HepG2 (cell line): ENCODE data around the gene MT1F. TPM values are rescaled to one million over a fixed set of nuclear protein-coding genes. Genes with fewer than 3 reads are reported as not detected.
A peak's percentile ranks its signal among the peaks of the same experiment; 100 is the strongest.

Experiments used
- NR2C2 ChIP-seq: sonication (generic); formaldehyde crosslinking; IDR thresholded peaks from 2 replicates; pipeline ENCODE4 v1.4.0; 2020; ENCODE audit warnings: missing genetic modification reagents, mild to moderate bottlenecking, moderate library complexity, borderline replicate concordance
- RAD51 ChIP-seq: fragments of 450-650 bp; IDR thresholded peaks from 2 replicates; pipeline ENCODE4 v1.6.1; 2016; ENCODE audit warnings: borderline replicate concordance
- RBFOX2 ChIP-seq: fragments of 200-400 bp; formaldehyde crosslinking; IDR thresholded peaks from 2 replicates; pipeline ENCODE4 v1.6.1; 2017; ENCODE audit warnings: low read depth, mild to moderate bottlenecking, low read length
- THAP8 ChIP-seq: sonication (generic); formaldehyde crosslinking; IDR thresholded peaks from 2 replicates; pipeline ENCODE4 v1.5.1; 2020; ENCODE audit warnings: missing genetic modification reagents, mild to moderate bottlenecking, borderline replicate concordance
- WIZ ChIP-seq: sonication (generic); formaldehyde crosslinking; IDR thresholded peaks from 2 replicates; pipeline ENCODE4 v1.5.1; 2020; ENCODE audit warnings: mild to moderate bottlenecking, missing genetic modification reagents
- ZNF20 ChIP-seq: sonication (generic); formaldehyde crosslinking; IDR thresholded peaks from 2 replicates; pipeline ENCODE4 v1.4.0; 2020; ENCODE audit warnings: mild to moderate bottlenecking, moderate library complexity, missing genetic modification reagents
- ZNF230 ChIP-seq: sonication (generic); formaldehyde crosslinking; IDR thresholded peaks from 2 replicates; pipeline ENCODE4 v1.4.0; 2020; ENCODE audit warnings: mild to moderate bottlenecking, missing genetic modification reagents
- ZNF256 ChIP-seq: sonication (generic); formaldehyde crosslinking; conservative IDR thresholded peaks from 2 replicates; pipeline ENCODE4 v1.4.0; 2020; ENCODE audit warnings: missing genetic modification reagents
- ZSCAN22 ChIP-seq: sonication (generic); formaldehyde crosslinking; IDR thresholded peaks from 2 replicates; pipeline ENCODE4 v1.4.0; 2020; ENCODE audit warnings: mild to moderate bottlenecking, missing genetic modification reagents
- polyA plus RNA-seq, 8 experiments: library from polyadenylated mRNA; depleted of rRNA in 3 of 8; stranded (reverse) in 7 of 8; unstranded in 1 of 8; fragments of >200 nt; fragmentation: Illumina TruSeq in 4 of 8; extraction: Trizol in 4 of 8; gene quantifications; 2 replicates each; pipeline versions ENCODE4 v1.2.1 to v1.2.3, GENCODE V29; 2011 to 2016; ENCODE audit warnings: low read depth in 4 of 8, missing spikeins in 1 of 8, mixed read lengths in 1 of 8; ENCODE audit not compliant: insufficient read depth in 1 of 8
- total RNA-seq, 5 experiments: library from RNA; depleted of rRNA; stranded (reverse); fragments of >200 nt; fragmentation: Illumina TruSeq; extraction: Trizol; gene quantifications; 2 replicates each; pipeline ENCODE4 v1.2.3, GENCODE V29; 2016; ENCODE audit warnings: low read depth in 1 of 5
- TF ChIP-seq, protein P1 (sequence below): IDR thresholded peaks from 2 replicates; pipeline ENCODE4 v1.6.1; 2016
- TF ChIP-seq, protein P2 (sequence below): sonication (generic); formaldehyde crosslinking; conservative IDR thresholded peaks from 2 replicates; pipeline ENCODE4 v1.5.0; 2020; ENCODE audit warnings: missing genetic modification reagents
- TF ChIP-seq, protein P3 (sequence below): IDR thresholded peaks from 2 replicates; pipeline ENCODE4 v1.6.1; 2018; ENCODE audit warnings: missing genetic modification reagents
- TF ChIP-seq, protein P4 (sequence below): sonication (generic); formaldehyde crosslinking; IDR thresholded peaks from 2 replicates; pipeline ENCODE4 v1.5.0; 2020; ENCODE audit warnings: mild to moderate bottlenecking, missing genetic modification reagents

MT1F gene
- total and polyA plus RNA-seq, 2 of the 13 experiments (the other 11 are each of a cell fraction or from before 2014, with no cell fraction given): 1.9 to 169 TPM

DNA sequence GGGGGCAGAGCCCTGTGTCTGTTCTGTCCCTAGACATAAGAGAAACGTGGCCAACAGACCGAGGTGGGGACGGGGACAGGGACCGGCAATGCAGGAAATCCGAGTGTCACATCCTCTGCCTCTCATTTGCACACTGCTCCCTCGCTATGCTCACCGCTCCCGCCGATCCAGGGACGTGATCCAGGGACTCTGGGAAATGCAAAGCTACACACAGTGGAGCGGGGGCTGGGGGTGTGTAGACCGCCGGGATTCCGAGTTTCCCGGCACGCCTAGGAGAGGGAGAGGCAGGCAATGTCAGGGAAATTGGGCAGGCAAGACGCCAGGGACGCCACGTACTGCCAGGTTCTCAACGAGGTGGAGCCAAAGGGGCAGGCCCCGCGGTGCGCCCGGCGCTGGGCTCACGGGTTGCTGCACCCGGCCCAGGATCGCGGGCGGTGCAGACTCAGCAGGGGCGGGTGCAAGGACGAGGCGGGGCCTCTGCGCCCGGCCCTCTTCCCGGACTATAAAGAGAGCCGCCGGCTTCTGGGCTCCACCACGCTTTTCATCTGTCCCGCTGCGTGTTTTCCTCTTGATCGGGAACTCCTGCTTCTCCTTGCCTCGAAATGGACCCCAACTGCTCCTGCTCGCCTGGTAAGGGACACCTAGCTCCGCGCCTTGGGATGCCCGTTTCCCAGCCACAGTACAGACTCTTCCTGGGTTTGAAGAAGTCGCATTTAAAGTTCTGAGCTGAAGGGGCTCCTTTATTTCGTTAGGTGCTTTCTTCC lies 24.4 kb downstream of the MT1F start, which contains the start of gene MT1X (continued):
- TF ChIP-seq NR2C2 (no peak), ZNF230 (CRISPR knock-in tag) (0 out of 2 replicates have a peak, but pooled peaks have one; percentile 70), ZSCAN22 (CRISPR knock-in tag) (no peak), THAP8 (no peak), ZNF256 (peak; percentile 67; the same call in 1 of the 2 replicates), WIZ (no peak), ZNF20 (no peak), RAD51 (no peak), RBFOX2 (peak; percentile 96)
- TF ChIP-seq, protein P1, sequence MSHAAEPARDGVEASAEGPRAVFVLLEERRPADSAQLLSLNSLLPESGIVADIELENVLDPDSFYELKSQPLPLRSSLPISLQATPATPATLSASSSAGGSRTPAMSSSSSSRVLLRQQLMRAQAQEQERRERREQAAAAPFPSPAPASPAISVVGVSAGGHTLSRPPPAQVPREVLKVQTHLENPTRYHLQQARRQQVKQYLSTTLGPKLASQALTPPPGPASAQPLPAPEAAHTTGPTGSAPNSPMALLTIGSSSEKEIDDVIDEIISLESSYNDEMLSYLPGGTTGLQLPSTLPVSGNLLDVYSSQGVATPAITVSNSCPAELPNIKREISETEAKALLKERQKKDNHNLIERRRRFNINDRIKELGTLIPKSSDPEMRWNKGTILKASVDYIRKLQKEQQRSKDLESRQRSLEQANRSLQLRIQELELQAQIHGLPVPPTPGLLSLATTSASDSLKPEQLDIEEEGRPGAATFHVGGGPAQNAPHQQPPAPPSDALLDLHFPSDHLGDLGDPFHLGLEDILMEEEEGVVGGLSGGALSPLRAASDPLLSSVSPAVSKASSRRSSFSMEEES (CRISPR knock-in tag): peak; percentile 48
- TF ChIP-seq, protein P2, sequence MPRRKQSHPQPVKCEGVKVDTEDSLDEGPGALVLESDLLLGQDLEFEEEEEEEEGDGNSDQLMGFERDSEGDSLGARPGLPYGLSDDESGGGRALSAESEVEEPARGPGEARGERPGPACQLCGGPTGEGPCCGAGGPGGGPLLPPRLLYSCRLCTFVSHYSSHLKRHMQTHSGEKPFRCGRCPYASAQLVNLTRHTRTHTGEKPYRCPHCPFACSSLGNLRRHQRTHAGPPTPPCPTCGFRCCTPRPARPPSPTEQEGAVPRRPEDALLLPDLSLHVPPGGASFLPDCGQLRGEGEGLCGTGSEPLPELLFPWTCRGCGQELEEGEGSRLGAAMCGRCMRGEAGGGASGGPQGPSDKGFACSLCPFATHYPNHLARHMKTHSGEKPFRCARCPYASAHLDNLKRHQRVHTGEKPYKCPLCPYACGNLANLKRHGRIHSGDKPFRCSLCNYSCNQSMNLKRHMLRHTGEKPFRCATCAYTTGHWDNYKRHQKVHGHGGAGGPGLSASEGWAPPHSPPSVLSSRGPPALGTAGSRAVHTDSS (CRISPR knock-in tag): 0 out of 2 replicates have a peak, but pooled peaks have one; percentile 29
- TF ChIP-seq, protein P3, sequence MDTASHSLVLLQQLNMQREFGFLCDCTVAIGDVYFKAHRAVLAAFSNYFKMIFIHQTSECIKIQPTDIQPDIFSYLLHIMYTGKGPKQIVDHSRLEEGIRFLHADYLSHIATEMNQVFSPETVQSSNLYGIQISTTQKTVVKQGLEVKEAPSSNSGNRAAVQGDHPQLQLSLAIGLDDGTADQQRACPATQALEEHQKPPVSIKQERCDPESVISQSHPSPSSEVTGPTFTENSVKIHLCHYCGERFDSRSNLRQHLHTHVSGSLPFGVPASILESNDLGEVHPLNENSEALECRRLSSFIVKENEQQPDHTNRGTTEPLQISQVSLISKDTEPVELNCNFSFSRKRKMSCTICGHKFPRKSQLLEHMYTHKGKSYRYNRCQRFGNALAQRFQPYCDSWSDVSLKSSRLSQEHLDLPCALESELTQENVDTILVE (CRISPR knock-in tag): no peak
- TF ChIP-seq, protein P4, sequence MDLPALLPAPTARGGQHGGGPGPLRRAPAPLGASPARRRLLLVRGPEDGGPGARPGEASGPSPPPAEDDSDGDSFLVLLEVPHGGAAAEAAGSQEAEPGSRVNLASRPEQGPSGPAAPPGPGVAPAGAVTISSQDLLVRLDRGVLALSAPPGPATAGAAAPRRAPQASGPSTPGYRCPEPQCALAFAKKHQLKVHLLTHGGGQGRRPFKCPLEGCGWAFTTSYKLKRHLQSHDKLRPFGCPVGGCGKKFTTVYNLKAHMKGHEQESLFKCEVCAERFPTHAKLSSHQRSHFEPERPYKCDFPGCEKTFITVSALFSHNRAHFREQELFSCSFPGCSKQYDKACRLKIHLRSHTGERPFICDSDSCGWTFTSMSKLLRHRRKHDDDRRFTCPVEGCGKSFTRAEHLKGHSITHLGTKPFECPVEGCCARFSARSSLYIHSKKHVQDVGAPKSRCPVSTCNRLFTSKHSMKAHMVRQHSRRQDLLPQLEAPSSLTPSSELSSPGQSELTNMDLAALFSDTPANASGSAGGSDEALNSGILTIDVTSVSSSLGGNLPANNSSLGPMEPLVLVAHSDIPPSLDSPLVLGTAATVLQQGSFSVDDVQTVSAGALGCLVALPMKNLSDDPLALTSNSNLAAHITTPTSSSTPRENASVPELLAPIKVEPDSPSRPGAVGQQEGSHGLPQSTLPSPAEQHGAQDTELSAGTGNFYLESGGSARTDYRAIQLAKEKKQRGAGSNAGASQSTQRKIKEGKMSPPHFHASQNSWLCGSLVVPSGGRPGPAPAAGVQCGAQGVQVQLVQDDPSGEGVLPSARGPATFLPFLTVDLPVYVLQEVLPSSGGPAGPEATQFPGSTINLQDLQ (CRISPR knock-in tag): peak; percentile 72; the same call in 1 of the 2 replicates
